IPS-NIHi7 (cell line): Measurements from ENCODE around the gene ARL13B.
"Not testable (repeated sequence)": the region's sequence is repeated elsewhere in the genome, so short reads cannot be mapped to it uniquely, and the experiment has no call there.

Experiments
- DNase-seq: peaks from one replicate; pipeline ENCODE4 v3.0.0; 2012; ENCODE audit warnings: mixed read lengths; ENCODE audit errors: extremely low spot score

ARL13B gene

DNA sequence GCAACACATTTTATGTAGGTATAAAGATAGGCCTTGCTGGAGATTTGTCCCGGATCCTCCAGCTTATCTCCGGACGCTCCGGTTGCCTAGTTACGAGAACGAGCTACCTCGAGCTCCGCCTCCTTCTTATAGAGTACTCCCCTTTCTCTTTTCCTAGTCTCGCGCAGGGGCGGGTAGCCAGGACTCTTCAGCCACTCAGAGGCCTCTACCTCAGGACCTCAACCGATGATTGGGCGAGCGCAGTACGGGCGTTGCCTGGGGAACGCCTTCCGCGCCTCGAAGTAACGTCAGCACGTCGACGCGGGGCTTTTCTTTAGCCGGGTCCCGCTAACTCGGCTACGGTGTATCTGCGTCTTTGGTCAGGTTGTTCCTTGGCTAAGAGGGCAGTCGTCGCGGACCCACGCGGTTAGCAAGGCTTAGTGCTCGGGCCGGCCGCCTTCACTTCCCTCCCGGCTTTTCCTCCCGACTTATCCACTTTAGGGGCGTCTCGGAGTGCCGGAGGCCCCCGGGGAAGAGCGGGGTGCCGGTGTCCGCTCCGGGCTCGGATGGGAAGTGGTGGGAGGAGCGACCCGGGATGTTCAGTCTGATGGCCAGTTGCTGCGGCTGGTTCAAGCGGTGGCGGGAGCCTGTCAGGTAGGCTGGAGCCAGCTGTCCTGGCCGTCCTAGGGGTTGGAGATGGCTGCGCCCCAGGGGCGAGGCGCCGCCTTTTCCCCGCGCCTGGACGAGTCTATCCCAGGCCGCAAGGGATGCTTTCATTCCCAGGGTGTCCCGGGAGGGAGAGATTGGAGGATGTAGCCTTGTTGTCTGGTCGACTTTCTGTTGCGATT, at the start of gene ARL13B:
ARL13B (plus strand) TSS at position 306 of the 827 bp plus-strand sequence; CDS start at position 575, 269 bp downstream.
- DNase-seq, result peak; percentile 97

DNA sequence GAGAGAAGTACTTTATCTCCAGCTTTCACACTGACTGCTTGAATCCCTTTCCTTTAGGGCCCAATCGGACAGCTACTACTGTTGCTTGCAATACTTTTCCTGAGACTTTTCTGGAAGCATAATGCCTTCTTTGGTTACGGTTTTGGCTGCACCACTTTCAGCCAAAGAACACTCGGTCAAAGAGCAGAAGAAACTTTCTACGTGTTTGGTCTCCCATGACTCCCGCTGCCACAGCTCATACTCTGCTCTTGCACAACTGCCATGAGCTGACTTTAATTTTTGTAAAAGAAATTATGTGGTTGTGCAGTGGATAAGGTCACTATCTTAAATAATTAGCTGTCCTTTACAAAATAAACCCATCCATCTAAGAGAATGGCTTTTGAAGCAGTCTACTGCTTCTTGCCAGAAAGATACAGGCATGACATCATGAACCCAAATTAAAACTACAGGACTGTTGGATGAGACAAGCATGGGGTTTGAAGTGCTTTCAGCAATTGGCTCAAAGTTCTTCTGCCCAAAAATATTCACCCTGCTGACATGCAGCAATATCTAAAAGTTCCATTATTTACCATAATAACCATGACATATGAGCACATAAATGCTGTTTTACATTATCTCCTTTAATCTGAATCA, 48.2 kb upstream of the ARL13B start:
- DNase-seq, result no peak

DNA sequence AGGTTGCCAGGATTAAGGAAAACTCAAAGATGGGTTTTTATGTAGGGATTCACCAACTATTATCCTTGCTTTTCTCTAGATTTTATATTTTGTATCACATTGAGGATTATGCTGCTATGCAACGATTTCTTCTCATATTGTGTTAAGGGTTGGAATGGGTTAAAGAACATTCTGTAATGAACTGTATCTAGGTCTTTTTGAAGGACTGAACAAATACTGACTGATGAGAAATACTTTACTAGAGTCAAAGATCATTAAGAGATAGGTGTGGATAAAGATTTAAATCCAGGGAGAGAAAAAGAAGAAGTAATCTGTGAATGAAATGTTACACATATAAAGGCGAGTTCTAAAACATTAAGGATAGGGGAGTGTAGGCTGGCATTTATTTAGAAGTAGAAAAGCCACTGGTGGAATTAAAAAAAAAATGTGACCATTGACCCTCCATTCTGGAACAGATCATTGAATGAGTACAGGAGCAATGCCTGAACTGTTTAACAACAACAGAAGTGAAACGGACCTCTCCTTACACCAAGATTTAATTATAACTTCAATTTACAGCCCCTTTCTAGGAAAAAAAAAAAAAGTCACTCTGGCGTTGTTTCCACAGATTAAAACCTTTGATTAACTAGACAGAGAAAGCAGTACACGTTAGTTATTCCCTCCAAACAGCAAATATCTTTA, 45.4 kb upstream of the ARL13B start:
- DNase-seq, result no peak

DNA sequence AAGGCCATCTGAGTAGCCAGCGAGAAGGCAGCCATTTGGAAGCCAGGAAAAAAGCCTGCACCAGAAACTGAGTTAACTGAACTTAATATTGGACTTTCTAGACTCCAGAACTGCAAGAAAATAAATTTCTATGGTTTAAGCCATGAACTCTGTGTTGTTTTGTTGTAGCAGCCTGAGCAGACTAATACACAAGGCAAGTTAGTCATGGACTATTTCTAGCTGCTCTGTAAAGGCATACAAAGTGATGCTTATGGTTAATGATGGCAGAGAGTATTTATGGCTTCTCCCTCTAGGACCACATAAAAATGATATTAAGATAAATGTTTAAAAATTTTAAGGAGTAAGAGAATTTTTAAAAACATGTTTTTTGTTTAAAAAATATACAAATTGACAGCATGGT, 43.4 kb upstream of the ARL13B start:
- no peak for DNase-seq

DNA sequence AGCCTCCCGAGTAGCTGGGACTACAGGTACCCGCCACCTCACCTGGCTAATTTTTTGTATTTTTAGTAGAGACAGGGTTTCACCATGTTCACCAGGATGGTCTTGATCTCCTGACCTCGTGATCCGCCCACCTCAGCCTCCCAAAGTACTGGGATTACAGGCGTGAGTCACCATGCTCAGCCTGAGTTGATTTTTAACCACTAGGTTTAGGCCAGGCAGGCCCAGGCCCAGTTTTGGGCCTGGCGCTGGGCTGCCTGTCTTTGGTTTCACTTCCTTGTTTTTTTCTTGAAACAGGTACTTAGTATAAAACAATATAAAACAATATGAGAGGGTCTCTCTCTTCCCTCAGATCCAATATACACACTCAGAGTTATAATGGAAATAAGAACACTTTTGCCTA, 42.5 kb upstream of the ARL13B start:
- DNase-seq, result not testable (repeated sequence)

DNA sequence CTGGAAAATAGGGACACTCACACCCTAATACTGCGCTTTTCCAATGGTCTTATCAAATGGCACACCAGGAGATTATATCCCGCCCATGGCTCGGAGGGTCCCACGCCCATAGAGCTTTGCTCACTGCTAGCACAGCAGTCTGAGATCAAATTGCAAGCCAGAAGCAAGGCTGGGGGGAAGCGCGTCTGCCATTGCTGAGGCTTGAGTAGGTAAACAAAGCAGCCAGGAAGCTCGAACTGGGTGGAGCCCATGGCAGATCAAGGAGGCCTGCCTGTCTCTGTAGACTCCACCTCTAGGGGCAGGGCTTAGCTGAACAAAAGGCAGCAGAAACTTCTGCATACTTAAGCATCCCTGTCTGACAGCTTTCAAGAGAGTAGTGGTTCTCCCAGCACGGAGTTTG, 30.0 kb upstream of the ARL13B start:
- not testable (repeated sequence) for DNase-seq

DNA sequence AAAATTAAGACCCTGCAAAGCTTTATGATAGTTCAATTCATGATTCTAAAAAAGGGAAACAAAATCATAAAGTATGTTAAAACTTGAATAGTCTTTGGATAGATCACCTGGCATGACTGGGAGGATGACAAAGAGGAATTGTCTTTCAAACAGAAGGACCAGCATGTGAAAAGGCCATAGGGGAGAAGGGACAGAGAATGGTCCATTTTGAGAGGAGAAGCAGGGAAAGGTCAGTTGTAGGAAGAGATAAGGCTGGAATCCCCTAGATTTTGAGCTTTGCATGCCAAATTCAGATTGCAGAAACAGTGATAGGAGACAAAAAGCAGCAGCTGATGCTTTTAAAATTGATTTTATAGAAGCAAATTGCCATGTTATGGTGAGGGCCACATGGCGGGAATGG, 18.9 kb upstream of the ARL13B start:
- no peak for DNase-seq

DNA sequence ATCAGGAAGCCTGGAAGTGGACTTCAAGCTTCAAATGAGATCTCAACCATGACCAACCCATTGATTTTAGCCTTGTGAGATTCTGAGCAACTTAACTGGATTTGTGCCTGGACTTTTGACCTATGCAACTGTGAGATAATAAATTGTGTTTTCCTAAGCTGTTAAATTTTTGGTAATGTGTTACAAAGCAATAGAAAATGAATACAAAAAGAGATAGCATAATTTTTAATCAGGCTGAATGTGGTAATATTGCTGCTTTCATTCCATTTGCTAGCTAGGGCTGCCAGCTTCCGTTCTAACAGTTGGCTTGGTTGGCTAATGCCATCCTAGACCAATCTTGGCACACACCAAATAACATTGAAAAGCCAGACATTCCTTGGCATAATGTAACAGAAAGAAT, 18.5 kb upstream of the ARL13B start:
- DNase-seq, result no peak

DNA sequence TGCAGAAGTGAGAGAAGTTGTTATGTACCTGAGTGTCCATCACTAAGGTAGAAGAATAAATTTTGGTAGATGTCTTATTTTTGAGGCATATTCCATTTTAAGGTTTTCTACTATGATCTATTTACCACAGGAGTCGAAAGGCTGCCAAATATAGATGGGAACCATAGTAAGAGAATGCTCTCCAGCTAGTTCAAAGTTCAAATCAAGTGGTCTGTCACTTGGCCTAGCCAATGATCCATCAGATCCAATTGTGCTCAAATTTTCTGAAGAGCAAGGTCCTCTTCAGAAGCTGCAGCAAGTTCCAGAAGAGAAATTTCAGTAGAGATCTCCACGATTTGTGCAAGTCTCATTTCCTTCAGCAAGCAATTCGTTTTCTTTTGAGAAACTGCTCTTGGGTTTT, 17.2 kb upstream of the ARL13B start:
- no peak for DNase-seq

DNA sequence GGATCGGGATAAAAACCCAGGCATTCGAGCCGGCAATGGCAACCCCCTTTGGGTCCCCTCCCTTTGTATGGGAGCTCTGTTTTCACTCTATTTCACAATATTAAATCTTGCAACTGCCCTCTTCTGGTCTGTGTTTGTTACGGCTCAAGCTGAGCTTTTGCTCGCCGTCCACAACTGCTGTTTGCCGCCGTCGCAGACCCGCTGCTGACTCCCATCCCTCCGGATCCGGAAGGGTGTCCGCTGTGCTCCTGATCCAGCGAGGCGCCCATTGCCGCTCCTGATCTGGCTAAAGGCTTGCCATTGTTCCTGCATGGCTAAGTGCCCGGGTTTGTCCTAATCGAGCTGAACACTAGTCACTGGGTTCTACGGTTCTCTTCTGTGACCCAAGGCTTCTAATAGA, 14.8 kb upstream of the ARL13B start:
- not testable (repeated sequence) for DNase-seq

DNA sequence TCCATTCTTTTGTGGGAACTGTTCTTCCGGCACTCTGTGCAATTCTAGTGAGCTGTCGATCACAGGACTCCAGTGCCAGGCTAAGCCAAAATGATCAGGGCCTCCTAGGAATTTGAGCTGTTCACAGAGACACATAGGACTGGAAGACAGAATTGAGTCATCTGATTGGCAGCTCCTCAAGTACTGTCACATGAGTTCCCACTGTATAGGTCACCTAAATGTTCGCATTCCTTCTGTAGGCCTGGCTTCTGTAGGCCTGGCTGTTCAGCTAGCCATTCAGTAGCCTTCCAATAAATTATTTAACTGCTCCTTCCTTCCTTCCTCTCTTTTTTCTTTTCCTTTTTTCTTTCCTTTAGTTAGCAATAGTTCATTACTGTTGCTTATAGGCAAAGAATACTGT, 10.5 kb upstream of the ARL13B start:
- DNase-seq, result no peak

DNA sequence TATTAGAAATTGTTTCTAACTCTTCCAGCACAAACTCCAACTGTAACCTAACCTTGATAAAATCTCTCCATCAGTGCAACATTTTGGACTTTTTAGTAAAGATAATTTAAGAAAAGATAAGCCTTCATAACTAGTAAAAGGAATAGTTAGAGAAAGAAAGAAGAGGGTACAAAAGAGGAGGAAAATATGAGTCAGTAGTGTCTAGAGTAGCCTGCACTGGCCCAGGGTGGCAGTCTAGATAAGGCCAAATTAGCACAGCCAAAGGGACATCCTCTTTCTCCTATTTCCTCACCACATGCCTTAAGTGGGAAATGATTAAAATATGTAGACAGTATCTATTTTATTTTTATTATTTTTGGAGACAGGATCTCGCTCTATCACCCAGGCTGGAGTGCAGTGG, 10.0 kb upstream of the ARL13B start:
- DNase-seq, result no peak

DNA sequence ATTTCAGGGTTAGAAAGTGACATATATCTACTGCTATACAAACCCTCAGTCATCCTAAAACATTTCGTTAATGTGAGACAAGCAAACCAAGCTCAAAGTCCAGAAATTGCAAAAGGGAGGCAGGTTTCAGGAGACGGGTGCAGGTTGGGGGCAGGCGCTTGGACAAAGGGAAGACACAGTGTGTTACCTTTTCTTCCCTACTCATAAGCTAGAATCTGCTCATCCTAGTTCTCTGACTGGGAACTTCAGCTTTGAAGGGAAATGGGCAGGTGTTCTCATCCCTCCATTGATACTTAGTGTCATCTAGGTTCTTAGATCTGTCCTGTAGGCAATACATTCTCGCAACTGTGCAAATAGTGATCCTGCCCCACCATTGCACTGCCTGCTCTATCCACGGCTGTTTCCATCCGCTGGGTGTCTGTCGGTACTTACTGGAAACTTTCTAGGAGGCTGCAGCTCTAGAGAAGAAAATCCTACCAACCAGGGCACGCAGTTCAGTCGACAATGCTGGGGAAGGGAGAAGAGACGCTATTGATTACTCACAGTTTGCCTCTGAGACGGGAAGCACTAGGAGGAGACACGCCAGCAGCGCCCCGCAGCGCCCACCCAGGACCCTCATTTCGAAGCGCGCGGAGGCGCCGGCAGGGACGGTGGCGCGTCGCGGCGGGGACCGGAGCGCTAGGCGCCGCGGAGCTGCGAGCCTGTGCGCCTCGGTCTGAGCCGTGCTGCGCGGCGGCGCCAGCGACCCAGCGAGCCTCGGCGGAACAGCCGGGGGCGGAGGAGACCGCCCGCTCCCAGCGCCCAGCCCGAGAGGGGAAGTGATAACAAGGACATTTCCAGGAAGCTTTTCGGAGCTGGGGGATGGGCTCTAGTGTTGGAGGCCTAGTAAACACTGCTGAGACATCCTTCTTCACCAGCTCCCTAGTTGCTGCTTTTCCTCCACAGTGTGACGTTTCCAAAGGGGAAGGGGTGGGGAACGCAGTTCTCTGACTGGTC, 6.5 kb upstream of the ARL13B start, which contains the start of gene PROS1:
PROS1 (minus strand) TSS at position 766 of the 996 bp plus-strand sequence; CDS start at position 619, 147 bp downstream.
- peak; percentile 74 for DNase-seq

DNA sequence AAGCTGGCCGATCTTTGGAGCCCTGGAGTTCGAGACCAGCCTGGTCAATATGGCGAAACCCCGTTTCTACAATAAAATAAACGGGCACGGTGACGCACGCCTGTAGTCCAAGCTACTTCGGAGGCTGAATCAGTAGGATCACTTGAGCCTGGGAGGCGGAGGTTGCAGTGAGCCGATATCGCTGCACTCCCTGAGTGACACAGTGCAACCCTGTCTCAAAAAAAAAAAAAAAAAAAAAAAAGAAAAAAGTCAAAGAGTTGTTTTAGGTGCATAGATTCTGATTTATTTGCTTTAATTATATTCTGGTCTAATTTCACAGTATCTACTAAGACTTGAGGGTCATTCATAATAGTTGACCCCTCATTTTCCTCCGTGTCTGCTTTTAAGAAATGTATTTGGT, 1.7 kb downstream of the ARL13B start:
- no peak for DNase-seq

DNA sequence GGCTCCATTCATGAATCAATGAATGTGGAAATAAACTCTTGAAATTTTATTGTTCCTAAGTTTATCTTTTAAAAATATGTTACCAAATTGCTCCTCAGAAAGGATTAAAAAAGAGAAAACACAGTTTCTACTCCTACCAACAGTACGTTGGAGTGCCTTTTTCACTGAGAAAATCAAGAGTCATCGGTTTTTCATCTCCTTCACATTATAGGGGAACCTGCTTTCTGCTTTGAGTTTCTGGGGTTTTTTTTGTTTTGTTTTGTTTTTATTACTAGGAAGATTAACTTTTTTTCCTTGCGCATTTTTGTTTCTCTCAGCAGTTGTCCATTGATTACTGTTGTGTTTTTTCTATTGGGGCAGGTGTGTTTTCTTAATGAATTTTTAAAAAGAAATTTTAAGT, 3.5 kb downstream of the ARL13B start:
- DNase-seq, result no peak

DNA sequence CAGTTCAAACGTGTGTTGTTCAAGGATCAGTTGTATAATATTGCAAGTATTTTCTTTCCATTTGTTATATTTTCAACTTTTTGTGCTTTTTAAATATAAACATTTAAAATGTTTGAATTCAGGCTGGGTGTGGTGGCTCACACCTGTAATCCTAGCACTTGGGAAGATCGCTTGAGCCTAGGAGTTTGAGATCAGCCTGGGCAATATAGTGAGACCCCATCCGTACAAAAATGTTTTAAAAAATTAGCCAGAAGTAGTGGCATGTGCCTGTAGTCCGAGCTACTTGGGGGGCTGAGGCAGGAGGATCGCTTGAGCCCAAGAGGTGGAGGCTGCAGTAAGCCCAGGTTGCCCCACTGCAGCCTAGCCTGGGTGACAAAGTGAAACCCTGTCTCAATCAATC, 4.7 kb downstream of the ARL13B start:
- DNase-seq, result no peak

DNA sequence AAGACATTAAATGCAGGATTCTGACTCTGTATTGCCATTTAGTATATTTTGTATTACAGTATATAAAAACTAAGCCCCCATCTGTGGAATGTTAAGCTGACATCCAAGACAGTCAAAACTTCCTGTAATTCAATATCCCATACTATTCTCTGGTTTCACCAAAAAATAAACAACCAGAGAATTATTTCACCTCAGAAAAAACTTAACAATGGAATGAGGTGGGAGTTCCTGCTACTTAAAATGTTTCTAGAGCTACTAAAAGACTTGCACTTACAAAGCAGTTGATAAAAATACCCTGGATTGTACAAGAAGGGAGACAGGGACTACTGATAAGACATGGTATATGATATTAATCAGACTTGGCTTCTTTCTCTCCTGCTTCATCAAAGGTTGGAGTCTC, 8.3 kb downstream of the ARL13B start:
- DNase-seq, result no peak

DNA sequence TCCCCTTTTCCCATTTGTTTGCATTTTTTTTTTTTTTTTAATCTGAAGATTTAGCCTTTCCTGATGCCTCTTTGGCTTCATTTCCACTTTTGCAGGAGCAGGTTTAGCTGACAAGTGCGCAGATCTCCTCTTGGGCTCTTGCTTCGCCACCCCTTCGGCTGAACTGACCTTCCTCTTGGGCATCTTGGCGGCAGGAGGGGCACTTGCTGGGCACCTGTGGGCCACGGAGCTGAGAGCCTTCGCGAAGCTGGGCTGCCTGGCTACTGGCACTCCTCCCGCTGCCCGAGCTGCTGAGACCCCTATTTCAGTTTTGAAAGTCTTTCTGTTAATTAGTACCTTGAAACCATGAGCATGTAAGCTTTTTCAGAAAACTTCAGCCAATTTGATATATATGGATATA, 8.8 kb downstream of the ARL13B start:
- no peak for DNase-seq

DNA sequence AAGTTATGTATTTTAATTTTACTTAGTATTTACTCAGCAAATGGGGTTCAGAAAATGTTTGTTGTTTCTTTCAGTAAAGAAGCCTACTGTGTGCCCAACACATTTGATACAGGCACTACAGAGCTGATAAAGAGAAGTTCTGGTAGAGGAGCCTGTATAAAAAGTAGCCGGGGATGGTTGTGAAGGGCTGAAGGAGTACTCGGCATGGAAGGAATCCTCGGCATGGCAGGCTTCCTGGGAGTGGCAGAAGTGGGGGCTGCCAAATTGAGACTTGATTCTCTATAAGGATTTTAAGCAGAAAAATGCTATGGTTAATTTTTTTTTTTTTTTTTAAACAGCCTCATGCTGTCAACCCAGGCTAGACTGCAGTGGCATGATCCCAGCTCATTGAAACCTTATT, 9.3 kb downstream of the ARL13B start:
- DNase-seq, result no peak

DNA sequence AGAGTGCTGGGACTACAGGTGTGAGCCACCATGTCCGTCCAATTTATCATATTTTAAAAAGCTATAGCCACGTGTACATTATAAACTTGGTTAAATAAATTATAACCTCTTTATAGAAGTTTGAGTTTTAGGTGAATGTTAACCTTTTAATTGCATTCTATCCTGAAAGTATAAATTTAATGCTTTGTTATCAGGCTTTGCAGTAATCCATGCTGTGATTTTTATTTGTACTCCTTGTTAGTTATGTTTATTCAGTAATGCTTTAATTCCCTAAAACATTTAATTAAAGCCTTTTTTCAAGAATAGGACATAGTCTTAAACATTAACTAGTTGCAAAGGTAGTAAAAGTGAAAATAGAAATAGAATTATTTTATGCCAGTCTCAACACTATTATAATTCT, 11.7 kb downstream of the ARL13B start:
- DNase-seq, result no peak

DNA sequence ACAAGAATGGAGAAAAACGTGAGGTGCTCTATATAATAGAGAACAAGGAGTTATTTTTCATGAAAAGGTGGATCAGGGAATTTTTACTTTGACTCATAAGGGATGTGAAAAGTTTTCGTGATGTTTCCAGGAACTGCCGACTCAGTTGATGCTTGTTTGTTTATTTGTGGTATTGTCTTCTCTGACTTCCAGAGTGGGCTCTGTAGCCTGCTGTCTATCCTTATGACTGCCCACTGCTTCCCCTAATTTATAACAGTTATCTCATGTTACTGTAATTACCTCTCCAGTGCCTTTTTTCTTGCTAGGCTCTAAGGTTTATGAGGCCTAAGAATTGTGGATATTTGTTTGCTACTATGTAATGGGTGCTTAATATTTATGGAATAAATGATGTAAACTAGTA, 12.3 kb downstream of the ARL13B start:
- no peak for DNase-seq

DNA sequence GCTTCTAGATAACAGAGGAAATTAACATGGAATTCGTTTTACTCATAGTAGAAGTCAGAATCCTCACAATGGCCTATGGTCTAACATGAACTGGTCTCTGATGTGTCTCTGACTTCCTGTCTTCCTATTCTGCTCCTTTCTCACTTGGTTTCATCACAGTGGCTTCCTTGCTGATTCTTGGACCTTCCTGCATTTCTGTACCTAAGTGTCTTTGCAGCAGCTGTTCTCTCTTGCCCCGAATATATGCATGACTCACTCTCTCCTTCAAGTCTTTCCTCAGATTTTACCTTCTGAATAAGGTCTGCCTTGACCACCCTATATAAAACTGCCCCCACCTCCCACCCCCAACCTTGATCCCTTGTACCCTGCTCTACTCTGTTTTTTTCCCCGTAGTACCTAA, 14.1 kb downstream of the ARL13B start:
- no peak for DNase-seq
